AG09309 (cell line): ENCODE results near the gene FUNDC1.

Experiments
- DNase-seq: peaks from one replicate; pipeline ENCODE4 v3.0.0-alpha.2; 2010; ENCODE audit warnings: low read depth
- H3K4me3 ChIP-seq: 2 replicates; pipeline ENCODE4 v1.5.1; 2011; ENCODE audit warnings: mild to moderate bottlenecking, low read depth, low read length, moderate library complexity; ENCODE audit not compliant: control insufficient read depth
- TF ChIP-seq, protein P1 (sequence below): IDR thresholded peaks from 2 replicates; pipeline ENCODE4 v1.5.1; 2011; ENCODE audit warnings: mild to moderate bottlenecking, low read depth, low read length, inconsistent platforms; ENCODE audit not compliant: insufficient read depth, control insufficient read depth; ENCODE audit errors: missing control alignments

Gene FUNDC1

DNA sequence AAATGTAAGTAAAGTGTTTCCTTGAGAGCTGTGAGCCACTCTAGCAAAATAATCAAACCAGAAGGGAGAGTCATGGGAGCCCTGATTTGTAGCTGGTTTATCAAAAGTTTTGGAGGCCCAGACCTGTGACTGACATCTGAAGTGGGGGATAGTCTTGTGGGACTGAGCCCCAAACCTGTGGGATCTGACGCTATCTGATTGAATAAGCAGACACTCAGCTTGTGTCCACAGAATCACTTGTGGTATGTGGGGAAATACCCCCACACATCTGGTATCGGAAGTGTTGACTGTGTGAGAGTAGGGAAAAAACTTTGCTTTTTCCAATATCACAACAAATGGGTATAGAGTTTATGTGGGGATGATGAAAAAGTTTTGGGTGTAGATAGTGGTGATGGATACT, 35.4 kb downstream of the FUNDC1 start:
- TF ChIP-seq, protein P1, sequence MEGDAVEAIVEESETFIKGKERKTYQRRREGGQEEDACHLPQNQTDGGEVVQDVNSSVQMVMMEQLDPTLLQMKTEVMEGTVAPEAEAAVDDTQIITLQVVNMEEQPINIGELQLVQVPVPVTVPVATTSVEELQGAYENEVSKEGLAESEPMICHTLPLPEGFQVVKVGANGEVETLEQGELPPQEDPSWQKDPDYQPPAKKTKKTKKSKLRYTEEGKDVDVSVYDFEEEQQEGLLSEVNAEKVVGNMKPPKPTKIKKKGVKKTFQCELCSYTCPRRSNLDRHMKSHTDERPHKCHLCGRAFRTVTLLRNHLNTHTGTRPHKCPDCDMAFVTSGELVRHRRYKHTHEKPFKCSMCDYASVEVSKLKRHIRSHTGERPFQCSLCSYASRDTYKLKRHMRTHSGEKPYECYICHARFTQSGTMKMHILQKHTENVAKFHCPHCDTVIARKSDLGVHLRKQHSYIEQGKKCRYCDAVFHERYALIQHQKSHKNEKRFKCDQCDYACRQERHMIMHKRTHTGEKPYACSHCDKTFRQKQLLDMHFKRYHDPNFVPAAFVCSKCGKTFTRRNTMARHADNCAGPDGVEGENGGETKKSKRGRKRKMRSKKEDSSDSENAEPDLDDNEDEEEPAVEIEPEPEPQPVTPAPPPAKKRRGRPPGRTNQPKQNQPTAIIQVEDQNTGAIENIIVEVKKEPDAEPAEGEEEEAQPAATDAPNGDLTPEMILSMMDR = no peak

DNA sequence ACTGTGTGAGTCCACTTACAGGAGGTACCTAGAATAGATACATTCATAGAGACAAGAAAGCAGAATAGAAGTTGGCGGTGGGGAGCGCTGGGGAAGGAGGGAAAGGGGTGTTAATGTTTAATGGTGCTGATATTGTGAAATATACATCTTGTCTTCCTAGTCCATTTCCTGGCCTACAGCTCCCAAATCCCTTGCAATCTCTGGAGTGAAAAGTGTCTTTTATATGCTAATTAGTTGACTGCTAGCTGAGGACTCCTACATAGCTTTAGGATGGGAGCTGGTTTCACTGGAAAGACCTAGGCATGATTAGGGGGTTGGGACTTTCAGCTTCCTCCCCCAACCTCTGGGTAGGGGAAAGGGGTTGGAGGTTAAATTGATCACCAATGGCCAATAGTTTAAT, 36.0 kb downstream of the FUNDC1 start:
- TF ChIP-seq, protein P1 = no peak
- DNase-seq = no peak
- no peak overlapping the region for H3K4me3 ChIP-seq

More for the DNA sequence above, 35.4 kb downstream of the FUNDC1 start:
- H3K4me3 ChIP-seq = no peak overlapping the region
- no peak for DNase-seq

DNA sequence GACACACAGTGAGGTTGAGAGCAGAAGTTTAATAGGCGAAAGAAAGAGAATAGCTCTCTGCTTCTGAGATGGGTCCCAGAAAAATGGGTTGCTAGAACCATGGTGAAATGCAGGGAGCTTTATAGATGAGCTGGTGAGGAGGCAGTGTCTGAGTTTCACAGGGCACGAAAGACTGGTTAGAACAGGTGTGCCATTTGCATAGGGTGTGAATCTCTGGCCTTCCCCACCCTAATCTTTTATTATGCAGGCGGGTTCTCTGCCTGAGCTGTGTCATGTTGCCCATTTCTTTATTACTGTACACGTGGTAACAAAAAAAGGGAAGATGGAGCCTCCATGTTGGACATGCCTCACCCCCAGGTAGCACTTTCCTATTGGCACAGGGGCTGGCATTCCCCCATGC, 39.1 kb downstream of the FUNDC1 start:
- no peak for DNase-seq
- TF ChIP-seq, protein P1 = no peak
- no peak overlapping the region for H3K4me3 ChIP-seq

DNA sequence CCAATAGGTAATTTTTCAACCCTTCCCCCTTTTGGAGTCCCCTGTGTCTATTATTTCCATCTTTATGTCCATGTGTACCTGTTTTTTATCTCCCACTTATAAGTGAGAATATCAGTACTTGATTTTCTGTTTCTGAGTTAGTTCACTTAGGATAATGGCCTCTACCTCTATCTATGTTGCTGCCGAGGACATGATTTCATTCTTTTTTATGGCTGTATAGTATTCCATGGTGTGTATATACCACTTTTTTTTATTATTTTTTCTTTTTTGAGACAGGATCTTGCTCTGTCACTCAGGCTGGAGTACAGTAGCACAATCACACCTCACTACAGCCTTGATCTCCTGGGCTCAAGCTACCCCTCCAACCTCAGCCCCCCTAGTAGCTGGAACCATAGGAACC, 47.6 kb downstream of the FUNDC1 start:
- DNase-seq = no peak
- H3K4me3 ChIP-seq = no peak overlapping the region
- TF ChIP-seq, protein P1 = no peak

DNA sequence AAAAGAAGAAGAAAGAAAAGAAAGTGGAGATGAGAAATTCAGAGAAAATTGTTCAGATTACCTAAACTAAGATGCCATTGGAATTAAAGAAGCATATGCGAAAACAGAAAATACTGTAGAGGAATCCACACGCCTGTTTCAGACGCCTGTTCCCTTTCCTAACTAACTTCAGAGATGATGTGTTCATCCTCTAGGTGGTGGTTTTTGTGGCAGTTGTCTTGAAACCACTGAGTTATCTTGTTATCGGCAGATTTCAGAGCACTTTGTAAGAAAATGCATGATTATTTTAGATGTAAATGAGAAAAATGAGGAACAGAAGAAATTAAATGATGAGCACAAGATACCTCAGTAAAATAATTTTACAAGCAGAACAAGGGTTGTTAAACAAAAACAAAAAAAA, 48.3 kb downstream of the FUNDC1 start:
- no peak for DNase-seq
- H3K4me3 ChIP-seq = no peak overlapping the region
- TF ChIP-seq, protein P1 = no peak

DNA sequence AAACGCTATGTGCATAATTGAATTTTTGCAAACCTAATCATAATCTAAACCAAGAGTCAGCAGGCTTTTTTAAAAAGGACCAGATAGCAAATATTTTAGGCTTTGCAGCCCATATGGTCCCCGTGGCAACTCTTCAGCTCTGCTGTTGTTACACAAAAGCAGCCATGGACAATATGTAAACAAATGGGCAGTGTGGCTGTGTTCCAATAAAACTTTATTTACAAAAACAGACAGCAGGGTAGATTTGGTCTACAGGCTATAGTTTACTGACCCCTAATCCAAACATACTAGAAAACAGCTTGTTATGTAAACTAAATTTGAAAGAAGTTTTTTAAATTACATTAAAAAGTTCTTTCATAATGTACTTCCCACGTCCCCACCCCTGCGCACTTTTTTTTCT, 53.1 kb downstream of the FUNDC1 start:
- TF ChIP-seq, protein P1 = no peak

DNA sequence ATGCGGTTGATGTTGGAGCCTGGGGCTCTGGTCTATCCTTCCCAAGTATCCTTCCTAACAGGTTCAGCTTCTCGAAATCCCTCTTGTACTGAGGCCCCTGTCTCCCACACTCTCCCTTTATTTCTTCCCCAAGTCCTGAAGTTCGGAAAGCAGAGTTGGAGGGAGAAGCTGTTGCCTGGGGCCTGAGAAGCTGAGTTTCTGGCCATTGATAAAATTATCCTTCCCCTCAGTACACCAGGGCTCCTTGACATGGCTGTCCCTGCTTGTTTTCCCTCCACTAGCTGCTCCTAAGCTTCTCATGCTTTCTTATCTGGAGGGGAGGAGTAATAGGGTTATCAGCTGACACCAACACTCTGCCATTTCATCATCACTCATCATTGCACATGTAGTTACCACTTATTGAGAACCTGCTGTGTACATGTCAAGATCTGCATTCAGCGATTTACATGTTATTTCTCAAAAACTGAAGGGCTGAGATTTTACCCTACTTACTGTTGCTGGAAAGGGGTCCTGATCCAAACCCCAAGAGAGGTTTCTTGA, 58.0 kb downstream of the FUNDC1 start:
- no peak overlapping the region for H3K4me3 ChIP-seq
- no peak for DNase-seq
- TF ChIP-seq, protein P1 = no peak

More for the DNA sequence above, 53.1 kb downstream of the FUNDC1 start:
- H3K4me3 ChIP-seq = no peak overlapping the region
- no peak for DNase-seq
